A673 (cell line): ENCODE results near the gene FAM210B.

Experiments used
- EZH2 ChIP-seq: fragments of 200-600 bp; sonication (generic); IDR thresholded peaks from 2 replicates; pipeline ENCODE4 v1.6.1; 2017; ENCODE audit warnings: borderline replicate concordance, low read depth, mild to moderate bottlenecking, mixed read lengths, antibody characterized with exemption, low read length; ENCODE audit not compliant: poor library complexity, severe bottlenecking
- TF ChIP-seq, protein P1 (sequence below): fragments of 300-800, 200-600 bp; sonication (generic); conservative IDR thresholded peaks from 2 replicates; pipeline ENCODE4 v1.5.1; 2017; ENCODE audit warnings: low read depth, mild to moderate bottlenecking, antibody characterized with exemption, low read length, moderate library complexity, mixed read lengths

DNA sequence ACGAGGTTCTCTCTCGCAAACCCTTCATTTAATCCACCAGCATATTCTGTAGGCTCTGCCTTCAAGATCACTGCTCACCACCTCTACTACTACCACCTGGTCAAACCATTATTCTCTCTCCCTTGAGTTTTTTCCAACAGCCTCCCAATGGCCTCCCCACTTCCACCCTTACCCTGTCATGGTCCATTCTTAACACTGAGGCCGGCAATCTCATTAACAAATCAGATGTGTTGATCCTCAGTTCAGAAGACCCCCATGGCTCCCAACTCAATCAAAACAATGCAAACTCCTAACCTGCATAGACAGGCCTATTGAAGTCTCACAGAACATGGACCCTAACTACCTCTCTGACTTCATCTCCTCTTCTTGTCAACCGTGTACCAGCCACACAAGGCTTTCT lies 31.0 kb downstream of the FAM210B start:
- TF ChIP-seq, protein P1, sequence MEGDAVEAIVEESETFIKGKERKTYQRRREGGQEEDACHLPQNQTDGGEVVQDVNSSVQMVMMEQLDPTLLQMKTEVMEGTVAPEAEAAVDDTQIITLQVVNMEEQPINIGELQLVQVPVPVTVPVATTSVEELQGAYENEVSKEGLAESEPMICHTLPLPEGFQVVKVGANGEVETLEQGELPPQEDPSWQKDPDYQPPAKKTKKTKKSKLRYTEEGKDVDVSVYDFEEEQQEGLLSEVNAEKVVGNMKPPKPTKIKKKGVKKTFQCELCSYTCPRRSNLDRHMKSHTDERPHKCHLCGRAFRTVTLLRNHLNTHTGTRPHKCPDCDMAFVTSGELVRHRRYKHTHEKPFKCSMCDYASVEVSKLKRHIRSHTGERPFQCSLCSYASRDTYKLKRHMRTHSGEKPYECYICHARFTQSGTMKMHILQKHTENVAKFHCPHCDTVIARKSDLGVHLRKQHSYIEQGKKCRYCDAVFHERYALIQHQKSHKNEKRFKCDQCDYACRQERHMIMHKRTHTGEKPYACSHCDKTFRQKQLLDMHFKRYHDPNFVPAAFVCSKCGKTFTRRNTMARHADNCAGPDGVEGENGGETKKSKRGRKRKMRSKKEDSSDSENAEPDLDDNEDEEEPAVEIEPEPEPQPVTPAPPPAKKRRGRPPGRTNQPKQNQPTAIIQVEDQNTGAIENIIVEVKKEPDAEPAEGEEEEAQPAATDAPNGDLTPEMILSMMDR: no peak
- no peak for TF ChIP-seq EZH2
